Astrocyte (in vitro differentiated cells and primary cell): Measurements from ENCODE around the gene NRAS.

Source experiments
- CTCF ChIP-seq: IDR thresholded peaks from 2 replicates; pipeline ENCODE4 v1.5.1; 2011; ENCODE audit warnings: low read depth, mild to moderate bottlenecking, inconsistent platforms, low read length, moderate library complexity; ENCODE audit not compliant: insufficient read depth
- EZH2 ChIP-seq: IDR thresholded peaks from 2 replicates; pipeline ENCODE4 v1.6.1; 2012; ENCODE audit warnings: mild to moderate bottlenecking, low read length, inconsistent platforms; ENCODE audit not compliant: insufficient read depth

DNA sequence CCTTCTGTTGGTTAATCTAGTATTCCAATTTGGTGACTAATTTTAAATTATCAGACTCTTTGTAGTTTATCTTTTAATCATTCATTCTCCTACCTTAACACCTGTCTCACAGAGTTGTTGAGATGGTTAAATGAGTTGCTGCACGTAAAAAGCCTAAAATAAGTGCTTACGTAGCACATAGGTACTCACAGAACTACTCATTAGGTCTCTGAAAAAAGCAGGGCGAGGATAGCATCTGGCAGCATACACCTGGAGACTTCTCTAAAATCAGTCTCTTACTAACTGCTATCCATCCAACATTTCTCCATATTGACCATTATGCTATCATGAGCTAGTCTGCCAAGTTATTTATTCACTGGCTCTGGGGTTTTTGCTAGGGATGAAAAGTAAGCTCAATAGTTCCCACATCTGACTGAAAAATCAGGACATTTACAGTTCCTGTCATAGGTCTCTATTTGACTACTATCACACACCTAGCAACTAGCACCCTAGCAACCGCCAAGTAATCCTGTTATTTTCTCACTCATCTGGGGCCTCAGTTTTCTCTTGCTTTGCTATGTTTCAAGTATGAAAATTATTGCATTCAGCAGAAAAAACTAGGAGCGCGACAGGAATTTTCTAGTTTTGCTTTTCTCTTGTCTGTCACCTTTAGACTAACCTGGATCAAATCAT is 30.0 kb upstream of the NRAS start:
- TF ChIP-seq EZH2: no peak
- no peak for TF ChIP-seq CTCF
